HUES64 (cell line): Measurements from ENCODE around the gene SHB.

Source experiments
- H3K27ac ChIP-seq: 2 replicates; pipeline ENCODE4 v1.7.0; 2013; ENCODE audit warnings: low read depth, low read length, inconsistent platforms
- H3K27me3 ChIP-seq: 2 replicates; pipeline ENCODE4 v1.6.1; 2013; ENCODE audit warnings: mild to moderate bottlenecking, low read length; ENCODE audit not compliant: insufficient read depth
- H3K36me3 ChIP-seq: 2 replicates; pipeline ENCODE4 v1.6.1; 2013; ENCODE audit warnings: mild to moderate bottlenecking, low read length; ENCODE audit not compliant: insufficient read depth
- H3K4me1 ChIP-seq: 2 replicates; pipeline ENCODE4 v1.6.1; 2013; ENCODE audit warnings: mild to moderate bottlenecking, low read length, moderate library complexity; ENCODE audit not compliant: insufficient read depth
- H3K4me3 ChIP-seq: 2 replicates; pipeline ENCODE4 v1.5.1; 2013; ENCODE audit warnings: mild to moderate bottlenecking, low read length, moderate library complexity
- H3K9ac ChIP-seq: 2 replicates; pipeline ENCODE4 v1.6.1; 2013; ENCODE audit warnings: mild to moderate bottlenecking, low read depth, low read length
- H3K9me3 ChIP-seq: 2 replicates; pipeline ENCODE4 v1.6.1; 2013; ENCODE audit warnings: low read depth, low read length; ENCODE audit not compliant: insufficient read depth
- WGBS: fragments of 150-250, 120-280 bp; methylation state at CpG from one replicate; pipeline ENCODE4 v1.1.7; 2013; ENCODE audit warnings: missing lambda C conversion rate; 5-methylcytosine and 5-hydroxymethylcytosine counted together

Gene SHB

GRCh38 chr9:37961351-37961750 is 107.7 kb downstream of the SHB start:
- no peak overlapping the region for H3K27ac ChIP-seq
- H3K4me3 ChIP-seq, result no peak overlapping the region
- H3K9me3 ChIP-seq, result no peaks in the 10 kb centered on the region
- no peaks in the 10 kb centered on the region for H3K36me3 ChIP-seq
- no peaks in the 10 kb centered on the region for H3K4me1 ChIP-seq
- no peaks in the 10 kb centered on the region for H3K27me3 ChIP-seq
- WGBS, result 93% methylated on average over 3 of the region's 3 CpGs
- no peak overlapping the region for H3K9ac ChIP-seq

- Histone ChIP-seq H3K4me3 (no peak overlapping the region), H3K9ac (no peak overlapping the region), H3K36me3 (no peaks in the 10 kb centered on the region), H3K4me1 (no peaks in the 10 kb centered on the region), H3K27me3 (no peaks in the 10 kb centered on the region), H3K9me3 (no peaks in the 10 kb centered on the region), H3K27ac (no peak overlapping the region)
- 88% methylated on average over 3 of the region's 3 CpGs for WGBS
These were observed 108.4 kb downstream of the SHB start for GRCh38 chr9:37960631-37961030.

- H3K4me3 ChIP-seq, result no peak overlapping the region
- H3K9ac ChIP-seq, result no peak overlapping the region
- no peaks in the 10 kb centered on the region for H3K4me1 ChIP-seq
- H3K27me3 ChIP-seq, result no peaks in the 10 kb centered on the region
- no peaks in the 10 kb centered on the region for H3K9me3 ChIP-seq
- no peak overlapping the region for H3K27ac ChIP-seq
- H3K36me3 ChIP-seq, result peaks cover 4% of the 10 kb centered on the region; the same call in 1 of the 2 replicates
- 86% methylated on average over 3 of the region's 4 CpGs for WGBS
These were observed 109.1 kb downstream of the SHB start for GRCh38 chr9:37959976-37960375.

GRCh38 chr9:37958154-37958553 is 110.9 kb downstream of the SHB start:
- no peaks in the 10 kb centered on the region for H3K4me1 ChIP-seq
- no peaks in the 10 kb centered on the region for H3K9me3 ChIP-seq
- no peak overlapping the region for H3K27ac ChIP-seq
- H3K36me3 ChIP-seq, result peaks cover 15% of the 10 kb centered on the region; the same call in 1 of the 2 replicates
- H3K27me3 ChIP-seq, result no peaks in the 10 kb centered on the region
- H3K4me3 ChIP-seq, result no peak overlapping the region
- H3K9ac ChIP-seq, result no peak overlapping the region
- 95% methylated on average over 8 of the region's 9 CpGs for WGBS

DNA sequence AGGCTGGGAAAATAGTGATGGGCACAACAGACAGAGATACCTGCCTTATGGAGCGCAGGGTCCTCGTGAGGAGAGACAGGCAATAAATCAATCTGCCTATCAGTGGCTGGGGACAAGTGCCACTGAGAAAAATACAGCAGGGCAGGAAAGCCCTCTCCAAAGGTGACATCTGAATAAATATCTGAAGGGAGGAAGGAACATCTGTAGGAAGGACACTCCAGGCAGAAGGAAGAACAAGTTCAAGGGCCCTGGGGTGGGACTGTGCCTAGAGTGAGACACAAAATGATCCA is 111.4 kb downstream of the SHB start:
- Histone ChIP-seq H3K9me3 (no peaks in the 10 kb centered on the region), H3K36me3 (peaks cover 20% of the 10 kb centered on the region), H3K9ac (no peak overlapping the region), H3K27me3 (no peaks in the 10 kb centered on the region), H3K27ac (no peak overlapping the region), H3K4me3 (no peak overlapping the region), H3K4me1 (no peaks in the 10 kb centered on the region)
- 86% methylated on average over 2 of the region's 2 CpGs for WGBS

GRCh38 chr9:37956904-37957663 is 111.9 kb downstream of the SHB start:
- H3K27ac ChIP-seq, result no peak overlapping the region
- no peak overlapping the region for H3K4me3 ChIP-seq
- H3K4me1 ChIP-seq, result no peaks in the 10 kb centered on the region
- no peaks in the 10 kb centered on the region for H3K9me3 ChIP-seq
- H3K27me3 ChIP-seq, result no peaks in the 10 kb centered on the region
- WGBS, result 91% methylated on average over 16 of the region's 16 CpGs
- H3K9ac ChIP-seq, result no peak overlapping the region
- peaks cover 25% of the 10 kb centered on the region for H3K36me3 ChIP-seq

DNA sequence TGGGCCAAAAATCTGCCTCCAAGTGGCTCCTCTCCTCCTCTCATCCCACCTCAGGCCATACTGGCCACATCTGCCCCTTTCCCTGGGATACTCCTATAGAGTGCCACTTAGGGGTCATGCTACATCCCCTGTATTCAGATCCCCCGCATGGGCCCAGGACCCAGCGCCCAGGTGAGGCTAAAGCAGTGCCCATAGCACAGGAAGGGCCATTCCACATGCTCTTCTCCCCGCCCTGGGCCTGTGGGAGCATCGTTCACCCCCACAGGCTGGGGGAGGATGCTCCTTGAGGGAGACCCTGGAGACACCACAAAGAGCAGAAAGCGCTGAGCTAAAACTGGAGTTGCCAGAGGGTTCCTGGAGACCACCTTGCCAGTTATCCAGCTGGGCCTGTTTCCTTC is 112.6 kb downstream of the SHB start:
- Histone ChIP-seq H3K27ac (no peak overlapping the region), H3K36me3 (peaks cover 27% of the 10 kb centered on the region), H3K4me3 (no peak overlapping the region), H3K27me3 (no peaks in the 10 kb centered on the region), H3K4me1 (no peaks in the 10 kb centered on the region), H3K9me3 (no peaks in the 10 kb centered on the region), H3K9ac (no peak overlapping the region)
- WGBS, result 95% methylated on average over 5 of the region's 5 CpGs

GRCh38 chr9:37955781-37956422 is 113.1 kb downstream of the SHB start:
- no peak overlapping the region for H3K4me3 ChIP-seq
- peaks cover 27% of the 10 kb centered on the region for H3K36me3 ChIP-seq
- no peaks in the 10 kb centered on the region for H3K9me3 ChIP-seq
- no peak overlapping the region for H3K9ac ChIP-seq
- H3K27ac ChIP-seq, result no peak overlapping the region
- H3K4me1 ChIP-seq, result no peaks in the 10 kb centered on the region
- WGBS, result 94% methylated on average over 16 of the region's 16 CpGs
- H3K27me3 ChIP-seq, result no peaks in the 10 kb centered on the region

DNA sequence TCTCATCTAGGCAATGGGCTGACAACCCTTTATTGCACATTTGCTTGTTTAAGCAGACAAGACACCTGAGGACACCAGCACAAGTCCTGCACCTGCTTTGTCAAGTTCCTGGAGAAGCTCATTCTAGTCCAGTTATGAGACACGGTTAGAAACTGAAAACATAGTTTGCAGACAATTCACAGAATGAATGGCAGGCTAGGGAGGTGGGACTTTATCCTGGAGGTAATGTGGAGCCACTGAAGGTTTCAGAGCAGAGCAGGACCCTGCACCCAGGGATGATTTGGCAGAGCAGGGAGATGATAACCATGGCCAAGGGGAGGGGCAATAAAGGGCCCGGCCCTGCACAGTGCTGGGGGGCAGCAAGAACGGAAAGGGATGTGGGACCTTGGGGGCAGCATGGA is 114.4 kb downstream of the SHB start:
- 80% methylated on average over 3 of the region's 3 CpGs for WGBS
- H3K27ac ChIP-seq, result no peak overlapping the region
- H3K36me3 ChIP-seq, result peaks cover 35% of the 10 kb centered on the region
- H3K4me3 ChIP-seq, result no peak overlapping the region
- H3K27me3 ChIP-seq, result no peaks in the 10 kb centered on the region
- no peaks in the 10 kb centered on the region for H3K4me1 ChIP-seq
- no peak overlapping the region for H3K9ac ChIP-seq
- H3K9me3 ChIP-seq, result no peaks in the 10 kb centered on the region

GRCh38 chr9:37953775-37954437 is 115.1 kb downstream of the SHB start:
- 87% methylated on average over 14 of the region's 14 CpGs for WGBS
- H3K9ac ChIP-seq, result no peak overlapping the region
- no peaks in the 10 kb centered on the region for H3K27me3 ChIP-seq
- H3K36me3 ChIP-seq, result peaks cover 35% of the 10 kb centered on the region
- H3K9me3 ChIP-seq, result no peaks in the 10 kb centered on the region
- no peaks in the 10 kb centered on the region for H3K4me1 ChIP-seq
- no peak overlapping the region for H3K27ac ChIP-seq
- no peak overlapping the region for H3K4me3 ChIP-seq

DNA sequence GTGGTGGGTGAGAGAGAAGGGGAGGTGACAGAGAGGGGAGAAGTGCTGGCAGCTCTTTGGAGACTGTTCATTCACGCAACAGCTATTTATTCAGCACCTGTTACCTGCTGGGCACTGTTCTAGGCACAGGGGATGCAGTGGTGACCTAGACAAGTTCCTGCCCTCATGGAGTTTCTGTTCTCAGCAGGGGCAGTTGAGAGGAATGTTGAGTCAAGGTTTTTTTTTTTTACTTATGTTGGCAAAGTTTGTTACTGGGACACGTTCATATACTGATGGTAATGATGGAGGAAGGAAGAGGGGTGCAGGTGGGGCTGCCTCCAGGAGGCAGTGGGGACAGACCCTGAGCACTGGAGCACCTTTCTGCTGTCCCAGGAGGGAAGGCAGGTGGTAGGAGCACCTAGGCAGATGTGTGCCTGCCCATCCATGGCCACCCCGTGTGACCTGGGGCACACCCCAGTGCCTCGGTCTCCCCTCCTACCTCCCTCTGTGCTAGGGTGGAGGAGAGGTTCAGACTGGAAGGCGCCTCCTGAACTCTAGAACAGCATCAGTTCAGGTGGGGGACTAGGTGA is 115.7 kb downstream of the SHB start:
- no peak overlapping the region for H3K4me3 ChIP-seq
- 97% methylated on average over 4 of the region's 5 CpGs for WGBS
- no peaks in the 10 kb centered on the region for H3K4me1 ChIP-seq
- H3K27ac ChIP-seq, result no peak overlapping the region
- peaks cover 39% of the 10 kb centered on the region for H3K36me3 ChIP-seq
- no peak overlapping the region for H3K9ac ChIP-seq
- H3K27me3 ChIP-seq, result no peaks in the 10 kb centered on the region
- H3K9me3 ChIP-seq, result no peaks in the 10 kb centered on the region
